OCI-LY1 (cell line): ENCODE results near the gene TMEM178A.

Experiments used
- H2AFZ ChIP-seq: fragments of 200-600 bp; sonication (generic), shearing (Covaris generic); 2 replicates; pipeline ENCODE4 v1.6.0; 2014; ENCODE audit warnings: antibody characterized with exemption, mild to moderate bottlenecking, low read length
- H3F3A ChIP-seq: fragments of 200-600 bp; sonication (generic), shearing (Covaris generic); 2 replicates; pipeline ENCODE4 v1.6.0; 2014; ENCODE audit warnings: mild to moderate bottlenecking, antibody characterized with exemption, low read length, moderate library complexity; ENCODE audit not compliant: insufficient read depth
- H3K27ac ChIP-seq: fragments of 200-600 bp; sonication (generic); 2 replicates; pipeline ENCODE4 v1.5.1; 2014; ENCODE audit warnings: low read length, mixed run types, mild to moderate bottlenecking, low read depth; ENCODE audit not compliant: poor library complexity, severe bottlenecking
- H3K27me3 ChIP-seq: fragments of 200-600 bp; sonication (generic); 2 replicates; pipeline ENCODE4 v1.6.0; 2014; ENCODE audit warnings: antibody characterized with exemption, mild to moderate bottlenecking, low read length, moderate library complexity; ENCODE audit not compliant: insufficient read depth
- H3K36me3 ChIP-seq: fragments of 200-600 bp; sonication (generic); 2 replicates; pipeline ENCODE4 v1.6.1; 2014; ENCODE audit warnings: mild to moderate bottlenecking, antibody characterized with exemption, low read length, moderate library complexity, mixed read lengths; ENCODE audit not compliant: insufficient read depth
- H3K4me1 ChIP-seq: fragments of 200-600 bp; sonication (generic); 2 replicates; pipeline ENCODE4 v1.5.1; 2014; ENCODE audit warnings: mild to moderate bottlenecking, low read length, moderate library complexity; ENCODE audit not compliant: insufficient read depth, severe bottlenecking
- H3K4me2 ChIP-seq: fragments of 200-600 bp; sonication (generic), shearing (Covaris generic); 2 replicates; pipeline ENCODE4 v1.6.1; 2014; ENCODE audit warnings: low read length
- H3K4me3 ChIP-seq: fragments of 200-600 bp; sonication (generic); 2 replicates; pipeline ENCODE4 v1.5.1; 2014; ENCODE audit warnings: low read length, low read depth, mild to moderate bottlenecking, mixed read lengths; ENCODE audit not compliant: poor library complexity, severe bottlenecking
- H3K79me2 ChIP-seq: fragments of 200-600 bp; shearing (Covaris generic); 2 replicates; pipeline ENCODE4 v1.6.1; 2016; ENCODE audit warnings: mixed run types, low read length, mixed read lengths; ENCODE audit not compliant: insufficient read depth
- H3K9ac ChIP-seq: fragments of 200-600 bp; sonication (generic), shearing (Covaris generic); 2 replicates; pipeline ENCODE4 v1.6.1; 2014; ENCODE audit warnings: mild to moderate bottlenecking, low read length, mixed read lengths
- H3K9me2 ChIP-seq: fragments of 200-600 bp; sonication (generic), shearing (Covaris generic); 2 replicates; pipeline ENCODE4 v1.6.1; 2014; ENCODE audit warnings: low read depth, mild to moderate bottlenecking, low read length, mixed read lengths
- H3K9me3 ChIP-seq: fragments of 200-600 bp; shearing (Covaris generic); 2 replicates; pipeline ENCODE4 v1.6.1; 2014; ENCODE audit warnings: low read length, mixed read lengths
- H4K20me1 ChIP-seq: fragments of 200-600 bp; sonication (generic), shearing (Covaris generic); 2 replicates; pipeline ENCODE4 v1.6.0; 2016; ENCODE audit warnings: mild to moderate bottlenecking, low read length; ENCODE audit not compliant: insufficient read depth
- CTCF ChIP-seq: fragments of 200-600 bp; sonication (generic), shearing (Covaris generic); IDR thresholded peaks from 2 replicates; pipeline ENCODE4 v1.5.1; 2017; ENCODE audit warnings: mild to moderate bottlenecking, antibody characterized with exemption, low read length, moderate library complexity, mixed read lengths
- EZH2 ChIP-seq: fragments of 200-600 bp; sonication (generic), shearing (Covaris generic); IDR thresholded peaks from 2 replicates; pipeline ENCODE4 v1.8.0; 2017; ENCODE audit warnings: borderline replicate concordance, mixed run types, mild to moderate bottlenecking, antibody characterized with exemption, low read length, moderate library complexity, mixed read lengths

The TMEM178A gene

GRCh38 chr2:39642051-39642718 lies 23.5 kb upstream of the TMEM178A start:
- Histone ChIP-seq H3K4me2 (no peak overlapping the region), H3K36me3 (no peaks in the 10 kb centered on the region), H2AFZ (no peak overlapping the region), H3K4me3 (no peak overlapping the region), H3K9me3 (no peaks in the 10 kb centered on the region), H3K79me2 (no peaks in the 10 kb centered on the region), H3K27me3 (no peaks in the 10 kb centered on the region), H3K9ac (no peak overlapping the region), H3K27ac (no peak overlapping the region), H3F3A (no peaks in the 10 kb centered on the region), H3K9me2 (no peaks in the 10 kb centered on the region), H3K4me1 (no peaks in the 10 kb centered on the region), H4K20me1 (no peaks in the 10 kb centered on the region)
- no peak for TF ChIP-seq CTCF

- no peak for TF ChIP-seq CTCF
- TF ChIP-seq EZH2: no peak
- H3K9me3 ChIP-seq: no peaks in the 10 kb centered on the region
- no peaks in the 10 kb centered on the region for H4K20me1 ChIP-seq
- no peaks in the 10 kb centered on the region for H3K36me3 ChIP-seq
- no peaks in the 10 kb centered on the region for H3F3A ChIP-seq
- H3K4me3 ChIP-seq: no peak overlapping the region
- H3K4me1 ChIP-seq: no peaks in the 10 kb centered on the region
- no peaks in the 10 kb centered on the region for H3K9me2 ChIP-seq
- no peaks in the 10 kb centered on the region for H3K27me3 ChIP-seq
- H3K79me2 ChIP-seq: no peaks in the 10 kb centered on the region
- H2AFZ ChIP-seq: no peak overlapping the region
- no peak overlapping the region for H3K27ac ChIP-seq
- H3K9ac ChIP-seq: no peak overlapping the region
- no peak overlapping the region for H3K4me2 ChIP-seq
Measured at GRCh38 chr2:39645826-39646225, 19.9 kb upstream of the TMEM178A start.

GRCh38 chr2:39646267-39646666 lies 19.4 kb upstream of the TMEM178A start:
- H3F3A ChIP-seq: no peaks in the 10 kb centered on the region
- no peaks in the 10 kb centered on the region for H3K27me3 ChIP-seq
- H3K9me2 ChIP-seq: no peaks in the 10 kb centered on the region
- H3K9ac ChIP-seq: no peak overlapping the region
- no peak overlapping the region for H3K4me3 ChIP-seq
- no peak overlapping the region for H2AFZ ChIP-seq
- no peaks in the 10 kb centered on the region for H3K79me2 ChIP-seq
- TF ChIP-seq EZH2: no peak
- no peak for TF ChIP-seq CTCF
- H4K20me1 ChIP-seq: no peaks in the 10 kb centered on the region
- no peaks in the 10 kb centered on the region for H3K9me3 ChIP-seq
- H3K27ac ChIP-seq: no peak overlapping the region
- H3K4me1 ChIP-seq: no peaks in the 10 kb centered on the region
- no peak overlapping the region for H3K4me2 ChIP-seq
- H3K36me3 ChIP-seq: no peaks in the 10 kb centered on the region
